GM19397 (cell line): ENCODE results near the gene PRRC2B.
"Not testable (repeated sequence)": the region's sequence is repeated elsewhere in the genome, so short reads cannot be mapped to it uniquely, and the experiment has no call there.

Experiments
- ATAC-seq: cut with Tn5 transposase; IDR thresholded peaks from one replicate; pipeline ENCODE4 v1.9.1; 2021; ENCODE audit warnings: mild to moderate bottlenecking, moderate library complexity; ENCODE audit not compliant: unreplicated experiment

PRRC2B gene

GRCh38 chr9:131469356-131469755 is 75.5 kb downstream of the PRRC2B start:
- no peak for ATAC-seq

GRCh38 chr9:131469951-131470350 is 76.1 kb downstream of the PRRC2B start:
- ATAC-seq = no peak

GRCh38 chr9:131470581-131470991 is 76.7 kb downstream of the PRRC2B start:
- ATAC-seq = no peak

- ATAC-seq = not testable (repeated sequence)
Measured at GRCh38 chr9:131472085-131472484, 78.2 kb downstream of the PRRC2B start.

- no peak for ATAC-seq
Measured at GRCh38 chr9:131473198-131473885, 79.5 kb downstream of the PRRC2B start.

- ATAC-seq = no peak
Measured at GRCh38 chr9:131473891-131474290, 80.0 kb downstream of the PRRC2B start.

- no peak for ATAC-seq
Measured at GRCh38 chr9:131474711-131475110, 80.8 kb downstream of the PRRC2B start.

GRCh38 chr9:131475111-131475955 is 81.4 kb downstream of the PRRC2B start:
- ATAC-seq = no peak

- ATAC-seq = no peak
Measured at GRCh38 chr9:131475956-131476776, 82.3 kb downstream of the PRRC2B start.

- no peak for ATAC-seq
Measured at GRCh38 chr9:131476777-131477345, 83.0 kb downstream of the PRRC2B start.

- no peak for ATAC-seq
Measured at GRCh38 chr9:131477367-131477766, 83.5 kb downstream of the PRRC2B start.

GRCh38 chr9:131477816-131478419 is 84.0 kb downstream of the PRRC2B start:
- ATAC-seq = no peak

GRCh38 chr9:131478421-131478868 is 84.6 kb downstream of the PRRC2B start:
- ATAC-seq = no peak

GRCh38 chr9:131478911-131479310 is 85.0 kb downstream of the PRRC2B start:
- no peak for ATAC-seq

- ATAC-seq = no peak
Measured at GRCh38 chr9:131480258-131480657, 86.4 kb downstream of the PRRC2B start.

GRCh38 chr9:131481441-131482342 is 87.8 kb downstream of the PRRC2B start:
- no peak for ATAC-seq

- no peak for ATAC-seq
Measured at GRCh38 chr9:131482343-131483006, 88.6 kb downstream of the PRRC2B start.

GRCh38 chr9:131483319-131484050 is 89.6 kb downstream of the PRRC2B start:
- ATAC-seq = no peak
